Ovary (tissue), 3 donors: Measurements from ENCODE around the gene P4HA2.

Experiments
- CTCF ChIP-seq, 3 donors: fragments of 450-650 bp in 2 of 3; fragments of 200-600 bp in 1 of 3; IDR thresholded peaks; one replicate each; pipeline versions ENCODE4 v1.5.1 to v1.8.0; 2016 to 2022; ENCODE audit warnings: antibody characterized with exemption in 3 of 3, mild to moderate bottlenecking in 1 of 3
- EP300 ChIP-seq: sonication (generic); formaldehyde crosslinking; IDR thresholded peaks from one replicate; pipeline ENCODE4 v1.6.1; 2017; ENCODE audit warnings: antibody characterized with exemption
- POLR2A ChIP-seq: fragments of 450-650 bp; IDR thresholded peaks from one replicate; pipeline ENCODE4 v1.6.1; 2017; ENCODE audit warnings: antibody characterized with exemption, mild to moderate bottlenecking, moderate library complexity
- donor health status: DM: no; HTN: no; CAD: no.

GRCh38 chr5:132277256-132277655, 49.6 kb upstream of the P4HA2 start:
- no peak for TF ChIP-seq CTCF (IDR thresholded peaks at IDR 0.05)
- TF ChIP-seq POLR2A = no peak
- TF ChIP-seq EP300 = no peak
